ENCODE data around the gene DRICH1. TPM values are rescaled to one million over a fixed set of nuclear protein-coding genes. Genes with fewer than 3 reads are reported as not detected.
"Not testable (repeated sequence)": the region's sequence is repeated elsewhere in the genome, so short reads cannot be mapped to it uniquely, and the experiment has no call there.

DRICH1 gene
- total RNA-seq, 3 donors from 2014 or later = 0.22 to 0.47 (median 0.30) TPM

DNA sequence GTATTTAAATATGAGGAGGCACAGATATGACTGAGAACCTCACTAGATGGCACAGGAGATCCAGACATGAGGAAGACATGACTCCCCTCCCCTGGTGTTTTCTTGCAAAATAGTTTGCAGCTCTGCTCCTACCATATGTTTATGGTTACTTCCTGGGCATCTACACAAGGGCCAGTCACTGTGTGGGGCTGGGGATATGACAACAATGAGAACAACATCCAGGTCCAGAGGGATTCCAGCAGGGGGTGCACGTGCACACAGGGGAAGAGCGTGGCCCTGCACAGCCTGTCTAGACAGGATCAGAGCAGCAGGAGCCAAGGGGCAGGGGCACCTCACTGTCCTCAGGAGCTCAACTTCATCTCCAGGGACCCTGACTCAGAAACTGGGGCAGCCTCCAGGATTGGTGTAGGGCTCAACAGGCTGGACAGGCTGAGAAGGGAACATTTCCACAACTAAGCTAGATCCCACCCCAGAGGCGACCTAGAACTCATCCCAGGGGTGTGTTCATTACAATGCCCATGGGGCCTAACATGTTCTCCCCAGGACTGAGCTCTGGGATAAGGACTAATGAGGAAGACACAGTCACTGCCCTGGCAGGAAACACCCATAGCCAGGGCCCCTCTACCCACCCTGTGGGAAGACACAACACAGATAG is 4.6 kb downstream of the DRICH1 start:
- not testable (repeated sequence) for H3K27me3 Mint-ChIP-seq (ENCODE audit: low read depth); H3K36me3 Mint-ChIP-seq (ENCODE audit: insufficient read depth); H3K9me3 Mint-ChIP-seq; H3K4me1 Mint-ChIP-seq (ENCODE audit: low read depth); H3K4me3 Mint-ChIP-seq
- ATAC-seq (peak; percentile 62 to 79), DNase-seq (peak; percentile 48)

DNA sequence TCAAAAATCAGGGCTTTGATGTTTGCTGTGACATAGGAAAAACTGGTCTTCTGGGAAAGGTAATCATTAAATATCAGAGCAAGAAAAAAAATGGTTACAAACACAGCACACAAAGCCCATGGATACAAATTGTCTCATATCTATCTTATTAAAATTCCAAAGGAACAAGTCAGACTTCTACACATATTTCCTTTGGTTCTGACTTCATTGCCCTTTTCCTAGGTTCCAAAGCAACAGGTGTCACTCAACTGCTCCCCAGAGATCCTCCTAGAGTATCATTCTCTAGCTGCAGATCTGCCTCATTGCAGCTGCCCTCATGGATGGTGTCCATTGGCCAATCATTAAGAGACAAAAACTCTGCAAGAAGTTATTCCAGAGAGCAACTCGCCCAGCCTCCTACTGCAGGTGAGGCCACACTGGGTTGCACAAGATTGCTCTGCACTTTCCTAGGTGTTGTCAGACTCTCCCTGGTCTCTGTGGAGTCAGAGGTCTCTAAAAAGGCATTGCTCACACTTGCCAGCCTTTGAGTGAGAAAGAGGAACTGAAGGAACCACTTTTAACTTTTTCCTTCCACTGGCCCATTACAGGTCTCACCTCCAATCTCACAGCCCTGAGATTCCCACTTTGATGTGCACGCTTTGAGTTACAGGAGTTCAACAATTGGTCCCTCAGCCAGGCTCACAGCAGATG is 5.7 kb downstream of the DRICH1 start:
- no peak overlapping the region for H3K4me3 Mint-ChIP-seq
- no peak for ATAC-seq
- peaks cover 3% of the 10 kb centered on the region for H3K36me3 Mint-ChIP-seq (ENCODE audit: insufficient read depth)

DNA sequence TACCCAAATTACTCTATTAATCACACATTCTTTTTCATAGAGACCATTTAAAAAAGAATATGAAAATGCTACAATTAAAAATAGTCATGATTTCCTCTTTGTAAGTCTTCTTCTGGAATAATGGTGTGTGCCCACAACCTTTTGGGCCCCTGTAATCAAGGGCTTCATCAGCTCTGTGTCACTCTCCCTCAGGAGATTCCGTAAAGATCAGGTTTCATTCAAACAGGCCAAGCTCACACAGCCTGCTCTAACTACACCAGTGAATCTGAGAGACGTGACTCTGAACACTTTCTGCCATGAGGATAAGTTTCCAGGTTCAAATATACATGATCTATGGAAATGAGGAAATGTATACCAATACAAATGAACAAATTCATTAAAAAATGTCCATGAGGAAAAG is 9.5 kb downstream of the DRICH1 start:
- no peak for DNase-seq
- Mint-ChIP-seq H3K4me3 (no peak overlapping the region), H3K36me3 (ENCODE audit: insufficient read depth) (peaks cover 3% of the 10 kb centered on the region), H3K27me3 (ENCODE audit: low read depth) (no peaks in the 10 kb centered on the region), H3K9me3 (no peaks in the 10 kb centered on the region), H3K4me1 (ENCODE audit: low read depth) (no peaks in the 10 kb centered on the region)
- no peak for ATAC-seq

More for the DNA sequence above, 5.7 kb downstream of the DRICH1 start:
- no peaks in the 10 kb centered on the region for H3K9me3 Mint-ChIP-seq
- no peaks in the 10 kb centered on the region for H3K27me3 Mint-ChIP-seq (ENCODE audit: low read depth)
- no peaks in the 10 kb centered on the region for H3K4me1 Mint-ChIP-seq (ENCODE audit: low read depth)
- DNase-seq = no peak

DNA sequence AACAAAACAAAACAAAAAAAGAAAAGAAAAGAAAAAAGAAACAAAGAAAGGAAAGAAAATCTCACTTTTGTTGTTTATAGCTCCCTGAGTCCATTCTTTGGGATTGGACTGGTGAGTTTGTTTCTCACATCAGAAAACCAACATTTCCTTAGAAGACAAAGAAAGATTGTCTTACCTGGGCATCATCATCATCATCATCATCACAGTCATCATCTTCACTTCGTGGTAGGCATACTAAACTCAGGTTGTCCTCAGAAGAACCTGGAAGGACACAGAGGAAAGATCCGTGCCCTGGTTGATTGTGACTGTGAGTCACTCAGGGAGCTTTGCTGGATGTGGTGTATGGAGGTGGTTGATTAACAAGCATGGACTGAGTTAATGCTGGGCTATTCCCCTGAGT is 10.2 kb downstream of the DRICH1 start:
- not testable (repeated sequence) for H3K27me3 Mint-ChIP-seq (ENCODE audit: low read depth); H3K36me3 Mint-ChIP-seq (ENCODE audit: insufficient read depth); ATAC-seq; DNase-seq; H3K4me1 Mint-ChIP-seq (ENCODE audit: low read depth); H3K9me3 Mint-ChIP-seq; H3K4me3 Mint-ChIP-seq

DNA sequence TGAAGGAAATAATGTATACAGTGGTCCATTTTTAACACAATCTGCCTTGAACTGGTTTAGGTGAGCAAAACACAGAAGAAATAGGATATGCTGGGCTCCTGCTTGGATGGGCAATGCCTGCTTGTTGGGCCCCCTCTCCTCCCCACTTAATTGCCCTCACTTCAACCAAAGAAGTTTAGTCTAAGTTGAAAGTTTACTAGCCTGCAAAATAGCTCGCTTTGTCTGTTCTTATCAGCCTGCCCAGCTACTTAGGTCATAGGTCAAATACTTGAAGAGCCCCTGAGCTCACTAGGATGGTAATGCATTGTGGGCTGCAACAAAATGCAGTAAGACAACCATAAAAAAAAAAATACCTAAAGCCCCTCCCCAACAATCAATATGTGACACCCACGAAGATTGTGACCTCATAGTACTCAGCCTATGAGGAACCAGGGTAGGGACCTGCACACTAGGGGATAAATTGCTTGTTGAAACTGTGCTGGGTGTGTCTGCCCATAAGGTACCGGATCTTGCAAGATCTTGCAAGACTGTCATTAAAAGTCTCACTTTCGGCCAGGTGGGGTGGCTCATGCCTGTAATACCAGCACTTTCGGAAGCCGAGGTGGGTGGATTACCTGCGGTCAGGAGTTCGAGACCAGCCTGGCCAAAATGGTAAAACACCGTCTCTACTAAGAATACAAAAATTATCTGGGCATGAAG is 10.9 kb downstream of the DRICH1 start:
- ATAC-seq (no peak), DNase-seq (no peak)
- Mint-ChIP-seq H3K4me3 (no peak overlapping the region), H3K4me1 (ENCODE audit: low read depth) (no peaks in the 10 kb centered on the region), H3K9me3 (no peaks in the 10 kb centered on the region), H3K27me3 (ENCODE audit: low read depth) (no peaks in the 10 kb centered on the region), H3K36me3 (ENCODE audit: insufficient read depth) (peaks cover 4% of the 10 kb centered on the region)

DNA sequence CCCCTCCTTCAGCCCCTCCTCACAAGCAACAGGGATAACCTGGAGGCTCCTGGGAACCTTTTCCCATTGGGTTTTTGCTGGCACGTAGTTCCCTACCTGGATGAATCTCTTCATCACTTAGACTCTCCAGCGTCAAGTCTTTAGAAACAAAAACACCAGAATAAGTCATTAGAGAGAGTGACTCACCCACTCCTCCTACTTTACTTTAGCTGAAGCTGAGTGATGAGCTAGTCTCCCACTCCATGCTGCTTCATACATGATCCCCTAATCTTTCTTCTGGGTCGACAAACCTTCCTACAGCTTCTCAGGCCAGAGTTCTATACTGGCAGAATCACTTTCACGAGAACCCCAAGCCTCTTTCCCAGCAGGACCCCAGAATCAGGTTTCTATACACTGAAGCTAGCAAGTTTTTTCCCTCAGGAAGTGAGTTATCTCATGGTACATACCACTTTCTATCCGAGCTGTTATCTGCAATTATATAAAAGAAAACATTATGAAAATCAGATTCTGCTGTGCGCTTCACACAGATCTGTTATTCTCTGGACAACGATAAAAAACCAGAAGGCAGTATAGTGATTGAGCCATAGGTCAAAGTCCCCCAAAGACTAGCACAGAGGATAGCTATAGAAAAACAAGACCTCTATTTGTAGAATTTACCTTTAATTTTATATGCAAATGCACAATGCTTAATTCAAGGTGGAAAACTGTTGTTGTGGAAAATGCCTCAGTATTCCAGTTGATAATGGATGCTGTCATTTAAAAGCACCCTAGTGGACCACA is 18.7 kb downstream of the DRICH1 start:
- no peak overlapping the region for H3K4me3 Mint-ChIP-seq
- ATAC-seq (no peak), DNase-seq (no peak)
- no peaks in the 10 kb centered on the region for H3K4me1 Mint-ChIP-seq (ENCODE audit: low read depth)
- H3K9me3 Mint-ChIP-seq = no peaks in the 10 kb centered on the region
- H3K36me3 Mint-ChIP-seq (ENCODE audit: insufficient read depth) = peaks cover 6% of the 10 kb centered on the region
- no peaks in the 10 kb centered on the region for H3K27me3 Mint-ChIP-seq (ENCODE audit: low read depth)

DNA sequence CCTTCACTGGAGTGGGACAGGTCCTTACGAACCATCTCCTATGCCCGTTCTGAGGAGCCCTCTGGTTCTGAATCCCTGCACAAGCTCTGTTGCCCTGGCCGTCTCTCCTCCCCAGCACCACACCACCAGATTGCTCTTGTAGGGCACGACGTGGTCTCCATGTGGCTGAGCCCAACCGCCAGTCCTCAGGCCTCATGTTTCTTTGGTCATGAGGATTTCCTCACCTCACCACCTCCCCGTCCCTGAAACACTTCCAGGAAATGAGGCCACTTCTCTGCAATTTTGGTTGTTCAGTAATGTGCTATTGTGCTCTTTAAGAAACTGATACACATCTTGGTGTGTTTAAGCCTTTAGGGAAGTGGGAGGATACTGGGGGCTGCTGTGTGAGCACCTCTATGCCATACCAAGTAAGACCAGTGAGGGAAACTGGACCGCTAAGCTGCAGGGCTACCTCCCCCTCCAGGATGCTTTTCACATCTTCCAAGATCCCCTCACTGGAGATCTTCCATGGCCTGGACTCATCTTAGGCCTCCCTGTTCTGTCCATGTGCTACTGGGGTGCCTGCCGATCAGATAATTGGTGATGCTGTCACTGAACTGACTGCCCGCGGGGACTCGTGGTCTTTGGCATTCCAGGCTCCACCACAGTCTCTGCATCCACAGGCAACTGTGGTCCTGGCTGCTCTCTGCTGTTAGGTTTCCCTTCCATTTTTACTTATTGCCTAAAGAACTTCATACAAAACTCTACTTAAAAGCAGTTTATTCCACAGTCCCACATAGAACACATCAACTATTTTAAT is 21.9 kb downstream of the DRICH1 start:
- no peaks in the 10 kb centered on the region for H3K4me1 Mint-ChIP-seq (ENCODE audit: low read depth)
- H3K4me3 Mint-ChIP-seq = no peak overlapping the region
- H3K27me3 Mint-ChIP-seq (ENCODE audit: low read depth) = no peaks in the 10 kb centered on the region
- H3K9me3 Mint-ChIP-seq = no peaks in the 10 kb centered on the region
- DNase-seq (no peak), ATAC-seq (no peak)
- H3K36me3 Mint-ChIP-seq (ENCODE audit: insufficient read depth) = peaks cover 5% of the 10 kb centered on the region

DNA sequence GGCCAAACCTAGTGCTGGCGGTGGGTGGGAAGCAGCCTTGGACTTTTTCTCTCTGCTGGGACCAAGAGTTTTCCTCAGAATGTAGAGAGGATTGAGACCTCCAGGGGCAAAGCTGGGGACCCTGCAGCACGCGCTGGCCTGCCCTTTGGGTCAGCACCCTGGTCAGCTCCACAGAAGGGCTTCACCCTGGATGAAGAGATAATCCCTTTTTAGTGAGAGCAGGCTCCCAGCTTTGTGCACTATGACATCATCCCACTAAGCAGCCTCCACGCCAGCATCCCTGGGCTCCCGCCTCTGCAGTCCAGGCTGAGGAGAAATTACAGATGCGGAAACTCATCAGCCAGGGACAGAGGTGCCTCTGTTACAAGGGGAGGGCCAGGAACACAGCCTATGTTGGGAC is 23.5 kb downstream of the DRICH1 start:
- no peaks in the 10 kb centered on the region for H3K4me1 Mint-ChIP-seq (ENCODE audit: low read depth)
- H3K9me3 Mint-ChIP-seq = no peaks in the 10 kb centered on the region
- peaks cover 5% of the 10 kb centered on the region for H3K36me3 Mint-ChIP-seq (ENCODE audit: insufficient read depth)
- H3K27me3 Mint-ChIP-seq (ENCODE audit: low read depth) = no peaks in the 10 kb centered on the region
- ATAC-seq = no peak
- H3K4me3 Mint-ChIP-seq = no peak overlapping the region
- no peak for DNase-seq

DNA sequence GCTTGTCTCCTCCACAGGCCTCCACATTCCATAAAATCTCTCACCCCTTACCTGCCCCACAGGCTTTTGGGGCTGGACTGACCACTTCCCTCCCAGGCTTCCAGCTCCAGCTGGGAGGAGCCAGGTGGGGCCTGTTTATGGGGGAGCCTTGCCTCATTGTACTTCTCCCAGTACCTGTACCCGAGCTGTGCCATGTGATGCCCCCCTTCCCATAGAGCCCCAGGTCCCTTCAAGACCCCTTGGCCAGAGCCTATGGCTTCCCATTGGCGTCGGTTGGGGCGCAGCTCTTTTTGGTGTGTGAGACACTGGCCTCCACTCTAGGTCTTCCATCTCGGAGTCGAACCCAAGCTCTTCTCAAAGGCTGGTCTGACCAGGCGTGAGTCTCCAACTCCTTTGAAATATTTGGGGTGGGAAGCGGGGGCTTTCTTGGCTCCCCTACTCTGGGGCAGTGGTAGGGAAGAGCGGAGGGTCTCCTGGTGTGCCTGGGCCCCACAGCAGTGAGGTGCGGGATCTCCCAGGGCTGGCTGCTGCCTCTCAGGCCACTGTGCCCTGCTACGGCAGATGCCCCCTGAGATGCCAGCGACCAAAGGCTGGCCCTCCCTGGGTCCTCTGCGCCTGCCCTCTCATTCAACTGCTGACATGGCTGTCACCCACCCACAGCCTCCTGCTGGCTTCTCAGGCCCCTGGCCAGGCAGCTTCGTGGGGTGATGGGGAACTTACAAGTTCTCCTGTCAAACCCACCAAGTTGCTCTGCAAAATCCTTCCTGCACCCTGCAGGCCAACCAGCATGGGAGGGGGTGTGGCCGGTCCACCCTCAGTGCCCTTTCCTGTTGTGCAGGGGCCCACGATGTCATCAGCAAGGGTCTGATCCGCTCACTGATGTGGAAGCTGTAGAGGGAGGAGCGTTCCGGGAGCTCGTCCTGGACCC is 25.7 kb downstream of the DRICH1 start:
- Mint-ChIP-seq H3K4me1 (ENCODE audit: low read depth) (no peaks in the 10 kb centered on the region), H3K27me3 (ENCODE audit: low read depth) (no peaks in the 10 kb centered on the region), H3K9me3 (no peaks in the 10 kb centered on the region), H3K4me3 (no peak overlapping the region), H3K36me3 (ENCODE audit: insufficient read depth) (no peaks in the 10 kb centered on the region)
- DNase-seq (no peak), ATAC-seq (no peak)

DNA sequence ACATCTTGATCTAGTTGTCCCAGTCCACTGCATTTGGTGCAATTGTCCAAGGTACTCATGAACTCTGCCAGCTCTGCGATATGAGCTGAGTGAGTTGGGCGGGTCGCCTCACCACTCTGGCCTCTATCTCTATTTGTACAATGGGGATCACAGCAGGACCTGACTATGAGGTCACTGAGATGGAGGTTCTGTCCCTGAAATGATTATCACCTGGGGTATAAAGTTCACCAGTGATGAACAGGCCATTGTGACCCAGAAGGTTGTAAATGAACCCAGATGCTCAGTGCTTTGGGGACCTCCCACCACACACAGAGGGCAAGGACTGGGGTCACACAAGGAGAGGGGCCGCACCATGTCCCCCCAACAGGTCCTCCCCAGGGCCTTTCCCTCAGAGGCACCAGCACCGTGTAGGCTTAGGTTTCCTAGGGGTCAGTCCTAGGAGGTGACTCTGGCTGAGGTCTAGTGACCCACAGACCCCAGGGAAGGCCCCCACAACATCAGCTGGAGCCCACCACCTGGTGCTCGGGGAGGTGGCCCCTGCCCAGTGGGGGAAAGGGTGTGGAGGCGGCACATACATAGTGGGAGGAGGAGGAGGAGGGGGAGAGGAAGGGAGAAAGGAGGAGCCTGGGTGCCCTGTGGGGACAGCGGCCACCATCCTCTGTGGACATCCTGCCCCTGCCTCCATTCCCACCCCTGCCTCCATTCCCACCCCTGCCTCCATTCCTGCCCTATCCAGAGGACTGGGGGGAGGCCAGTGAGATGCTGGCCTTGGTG is 27.0 kb downstream of the DRICH1 start:
- H3K36me3 Mint-ChIP-seq (ENCODE audit: insufficient read depth) = no peaks in the 10 kb centered on the region

DNA sequence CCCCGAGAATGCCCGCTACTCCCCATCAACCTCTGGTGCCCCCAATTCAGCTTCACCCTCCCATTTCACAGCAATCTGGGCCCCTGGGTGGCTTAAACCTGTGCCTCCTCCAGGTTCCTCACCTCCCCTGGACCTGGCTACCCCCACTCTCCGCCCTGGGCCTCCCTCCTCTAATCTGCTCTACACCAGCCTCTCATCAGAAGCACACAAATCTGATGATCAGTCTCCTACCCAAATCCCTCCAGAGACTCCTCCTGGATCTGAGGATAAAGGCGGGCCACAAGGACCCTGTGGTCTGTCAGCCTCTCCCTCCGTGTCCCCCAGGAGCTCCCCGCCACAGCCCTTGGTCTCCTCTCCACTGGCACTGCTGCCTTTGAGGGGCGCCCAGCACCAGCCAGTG is 28.9 kb downstream of the DRICH1 start:
- H3K9me3 Mint-ChIP-seq = no peaks in the 10 kb centered on the region
- H3K36me3 Mint-ChIP-seq (ENCODE audit: insufficient read depth) = no peaks in the 10 kb centered on the region
- ATAC-seq (no peak), DNase-seq (no peak)
- no peaks in the 10 kb centered on the region for H3K4me1 Mint-ChIP-seq (ENCODE audit: low read depth)
- H3K4me3 Mint-ChIP-seq = no peak overlapping the region
- H3K27me3 Mint-ChIP-seq (ENCODE audit: low read depth) = no peaks in the 10 kb centered on the region

More for the DNA sequence above, 27.0 kb downstream of the DRICH1 start:
- DNase-seq = no peak
- Mint-ChIP-seq H3K4me3 (no peak overlapping the region), H3K9me3 (no peaks in the 10 kb centered on the region), H3K27me3 (ENCODE audit: low read depth) (no peaks in the 10 kb centered on the region), H3K4me1 (ENCODE audit: low read depth) (no peaks in the 10 kb centered on the region)
- no peak for ATAC-seq

DNA sequence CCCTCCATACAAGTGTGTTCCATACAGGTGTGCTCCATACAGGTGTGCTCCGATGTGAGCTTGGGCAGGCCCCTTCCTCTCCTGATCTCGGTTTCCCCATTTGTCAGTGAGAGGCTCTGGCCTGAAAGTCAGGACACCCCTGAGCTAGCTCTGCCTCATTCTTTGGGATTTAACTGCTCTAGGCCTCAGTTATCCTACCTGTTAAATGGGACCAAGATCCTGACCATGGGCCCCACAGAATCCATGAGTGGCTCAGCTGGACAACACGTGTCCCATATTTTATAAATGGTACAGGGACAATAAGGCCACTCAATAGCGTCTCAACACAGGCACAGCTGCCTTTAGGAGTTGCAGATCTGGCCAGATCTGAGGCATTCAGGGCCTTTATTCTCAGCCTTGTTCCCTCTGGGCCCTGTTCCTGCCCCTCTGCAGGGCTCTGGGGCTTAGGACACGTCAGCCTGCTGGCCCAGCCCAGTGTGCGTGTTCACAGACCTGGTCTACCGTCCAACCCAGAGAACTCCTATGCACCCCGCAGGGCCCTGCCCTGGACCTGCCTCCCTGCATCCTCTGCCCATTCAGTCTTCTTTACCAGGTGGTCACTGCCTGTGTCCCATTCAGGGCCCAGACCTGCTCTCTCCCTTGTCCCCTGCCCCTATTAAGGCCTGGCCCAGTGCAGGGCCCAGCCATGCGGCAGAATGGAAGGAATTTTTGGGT is 33.2 kb downstream of the DRICH1 start:
- Mint-ChIP-seq H3K36me3 (ENCODE audit: insufficient read depth) (no peaks in the 10 kb centered on the region), H3K4me3 (no peak overlapping the region)
- no peak for ATAC-seq

More for the DNA sequence above, 33.2 kb downstream of the DRICH1 start:
- Mint-ChIP-seq H3K9me3 (no peaks in the 10 kb centered on the region), H3K4me1 (ENCODE audit: low read depth) (no peaks in the 10 kb centered on the region), H3K27me3 (ENCODE audit: low read depth) (no peaks in the 10 kb centered on the region)
- DNase-seq = no peak

All from activated T-cell treated with anti-CD3 and anti-CD28 coated beads, Interleukin-2, amount 50 U/mL, for 4 hours (primary cell).